ENCODE results near the gene ZNF821.
"Not testable (repeated sequence)": the region's sequence is repeated elsewhere in the genome, so short reads cannot be mapped to it uniquely, and the experiment has no call there.

The ZNF821 gene

GRCh38 chr16:71837150-71837549 lies 46.8 kb downstream of the ZNF821 start:
- no peak overlapping the region for H3K27ac ChIP-seq (ENCODE audit: low read depth, low read length)
- H3K79me2 ChIP-seq (ENCODE audit: control insufficient read depth, low read length), result no peaks in the 10 kb centered on the region
- no peak overlapping the region for H3K4me3 ChIP-seq (ENCODE audit: low read length)
- TF ChIP-seq EZH2phosphoT487 (IDR thresholded peaks at IDR 0.05; ENCODE audit: borderline replicate concordance, low read length), result no peak
- TF ChIP-seq CTCF (IDR thresholded peaks at IDR 0.05; ENCODE audit: low read depth, low read length, poor library complexity, severe bottlenecking), result no peak
- no peaks in the 10 kb centered on the region for H3K9me3 ChIP-seq (ENCODE audit: control insufficient read depth, insufficient read depth, low read length)
- H3K36me3 ChIP-seq (ENCODE audit: control insufficient read depth, low read length), result no peaks in the 10 kb centered on the region
- H3K9me2 ChIP-seq (replicated peaks; ENCODE audit: control insufficient read depth, low read length), result no peaks in the 10 kb centered on the region
- peaks cover 1% of the 10 kb centered on the region; the same call in 1 of the 2 replicates for H3F3A ChIP-seq (ENCODE audit: control insufficient read depth, insufficient read depth)
- peaks cover 10% of the 10 kb centered on the region for H3K4me1 ChIP-seq (ENCODE audit: control insufficient read depth, low read length)
- peaks cover 3% of the 10 kb centered on the region; the same call in 1 of the 2 replicates for H3K27me3 ChIP-seq (ENCODE audit: control insufficient read depth, low read length)
- no peaks in the 10 kb centered on the region for H4K20me1 ChIP-seq (ENCODE audit: control insufficient read depth, insufficient read depth, low read depth, low read length)
- no peak overlapping the region for H3K4me2 ChIP-seq (ENCODE audit: low read length)

- Histone ChIP-seq H3K4me3 (ENCODE audit: low read length) (no peak overlapping the region), H3K4me2 (ENCODE audit: low read length) (no peak overlapping the region), H3K79me2 (ENCODE audit: control insufficient read depth, low read length) (no peaks in the 10 kb centered on the region), H3K4me1 (ENCODE audit: control insufficient read depth, low read length) (no peaks in the 10 kb centered on the region), H3F3A (ENCODE audit: control insufficient read depth, insufficient read depth) (no peaks in the 10 kb centered on the region), H3K9me2 (replicated peaks; ENCODE audit: control insufficient read depth, low read length) (no peaks in the 10 kb centered on the region), H3K9me3 (ENCODE audit: control insufficient read depth, insufficient read depth, low read length) (no peaks in the 10 kb centered on the region), H4K20me1 (ENCODE audit: control insufficient read depth, insufficient read depth, low read depth, low read length) (no peaks in the 10 kb centered on the region), H3K27ac (ENCODE audit: low read depth, low read length) (no peak overlapping the region), H3K27me3 (ENCODE audit: control insufficient read depth, low read length) (no peaks in the 10 kb centered on the region), H3K36me3 (ENCODE audit: control insufficient read depth, low read length) (no peaks in the 10 kb centered on the region)
- no peak for TF ChIP-seq EZH2phosphoT487 (IDR thresholded peaks at IDR 0.05; ENCODE audit: borderline replicate concordance, low read length)
- no peak for TF ChIP-seq CTCF (IDR thresholded peaks at IDR 0.05; ENCODE audit: low read depth, low read length, poor library complexity, severe bottlenecking)
Measured at GRCh38 chr16:71834291-71834690, 49.7 kb downstream of the ZNF821 start.

GRCh38 chr16:71832112-71832511 lies 51.9 kb downstream of the ZNF821 start:
- not testable (repeated sequence) for H3K9me3 ChIP-seq (ENCODE audit: control insufficient read depth, insufficient read depth, low read length); H3K27ac ChIP-seq (ENCODE audit: low read depth, low read length); H3K4me1 ChIP-seq (ENCODE audit: control insufficient read depth, low read length); H3K4me2 ChIP-seq (ENCODE audit: low read length); H3F3A ChIP-seq (ENCODE audit: control insufficient read depth, insufficient read depth); H3K9me2 ChIP-seq (replicated peaks; ENCODE audit: control insufficient read depth, low read length); H3K36me3 ChIP-seq (ENCODE audit: control insufficient read depth, low read length); H3K79me2 ChIP-seq (ENCODE audit: control insufficient read depth, low read length); H4K20me1 ChIP-seq (ENCODE audit: control insufficient read depth, insufficient read depth, low read depth, low read length); H3K27me3 ChIP-seq (ENCODE audit: control insufficient read depth, low read length); H3K4me3 ChIP-seq (ENCODE audit: low read length)

- H3K27ac ChIP-seq (ENCODE audit: low read depth, low read length); H3K4me2 ChIP-seq (ENCODE audit: low read length); H3K27me3 ChIP-seq (ENCODE audit: control insufficient read depth, low read length); H3F3A ChIP-seq (ENCODE audit: control insufficient read depth, insufficient read depth); H3K79me2 ChIP-seq (ENCODE audit: control insufficient read depth, low read length); H3K9me3 ChIP-seq (ENCODE audit: control insufficient read depth, insufficient read depth, low read length); H4K20me1 ChIP-seq (ENCODE audit: control insufficient read depth, insufficient read depth, low read depth, low read length); H3K4me3 ChIP-seq (ENCODE audit: low read length); H3K4me1 ChIP-seq (ENCODE audit: control insufficient read depth, low read length); H3K36me3 ChIP-seq (ENCODE audit: control insufficient read depth, low read length); H3K9me2 ChIP-seq (replicated peaks; ENCODE audit: control insufficient read depth, low read length): not testable (repeated sequence)
Measured at GRCh38 chr16:71831698-71832097, 52.3 kb downstream of the ZNF821 start.

All from DOHH2 (cell line).